Activated T-cell treated with anti-CD3 and anti-CD28 coated beads for 48 hours (primary cell): ENCODE results near the gene EIF2AK3.
A peak's percentile ranks its signal among the peaks of the same experiment; 100 is the strongest.
"Not testable (repeated sequence)": the region's sequence is repeated elsewhere in the genome, so short reads cannot be mapped to it uniquely, and the experiment has no call there.

ENCODE experiments used
- DNase-seq: peaks from one replicate; pipeline ENCODE4 v3.0.0-alpha.2; 2020; ENCODE audit warnings: low read depth

EIF2AK3 gene

GRCh38 chr2:88627055-88627855, at the start of gene EIF2AK3:
Gene EIF2AK3, minus strand, starts transcription at chr2:88627464. Its CDS starts 190 bp downstream, at chr2:88627274.
- DNase-seq, result peak; percentile 89

GRCh38 chr2:88673363-88673762, 46.1 kb upstream of the EIF2AK3 start:
- DNase-seq, result no peak

GRCh38 chr2:88671786-88672427, 44.6 kb upstream of the EIF2AK3 start:
- DNase-seq, result no peak

- DNase-seq, result no peak
These were observed 42.4 kb upstream of the EIF2AK3 start for GRCh38 chr2:88669482-88670214.

GRCh38 chr2:88668862-88669261, 41.6 kb upstream of the EIF2AK3 start:
- no peak for DNase-seq

- DNase-seq, result no peak
These were observed 40.0 kb upstream of the EIF2AK3 start for GRCh38 chr2:88667219-88667618.

- DNase-seq, result no peak
These were observed 39.3 kb upstream of the EIF2AK3 start for GRCh38 chr2:88666576-88666975.

GRCh38 chr2:88660622-88661021, 33.4 kb upstream of the EIF2AK3 start:
- DNase-seq, result no peak

GRCh38 chr2:88659538-88659915, 32.3 kb upstream of the EIF2AK3 start:
- no peak for DNase-seq

GRCh38 chr2:88658881-88659537, 31.7 kb upstream of the EIF2AK3 start:
- DNase-seq, result no peak

GRCh38 chr2:88658326-88658725, 31.1 kb upstream of the EIF2AK3 start:
- DNase-seq, result no peak

GRCh38 chr2:88657131-88657530, 29.9 kb upstream of the EIF2AK3 start:
- DNase-seq, result no peak

- no peak for DNase-seq
These were observed 29.4 kb upstream of the EIF2AK3 start for GRCh38 chr2:88656690-88657089.

- DNase-seq, result no peak
These were observed 27.4 kb upstream of the EIF2AK3 start for GRCh38 chr2:88654714-88655113.

- DNase-seq, result no peak
These were observed 24.4 kb upstream of the EIF2AK3 start for GRCh38 chr2:88651646-88652045.

- DNase-seq, result not testable (repeated sequence)
These were observed 18.1 kb upstream of the EIF2AK3 start for GRCh38 chr2:88645291-88645882.

- DNase-seq, result no peak
These were observed 15.0 kb upstream of the EIF2AK3 start for GRCh38 chr2:88642278-88642677.

- no peak for DNase-seq
These were observed 14.1 kb upstream of the EIF2AK3 start for GRCh38 chr2:88641330-88641729.

GRCh38 chr2:88639865-88640264, 12.6 kb upstream of the EIF2AK3 start:
- DNase-seq, result no peak

GRCh38 chr2:88638743-88639142, 11.5 kb upstream of the EIF2AK3 start:
- DNase-seq, result no peak

- no peak for DNase-seq
These were observed 10.9 kb upstream of the EIF2AK3 start for GRCh38 chr2:88638123-88638650.

- DNase-seq, result no peak
These were observed 10.2 kb upstream of the EIF2AK3 start for GRCh38 chr2:88637464-88637863.
